GM21381 (cell line): ENCODE data around the gene RPL12.
A peak's percentile ranks its signal among the peaks of the same experiment; 100 is the strongest.

Source experiments
- ATAC-seq: cut with Tn5 transposase; IDR thresholded peaks from one replicate; pipeline ENCODE4 v1.9.1; 2021; ENCODE audit warnings: mild to moderate bottlenecking, moderate library complexity; ENCODE audit not compliant: unreplicated experiment

The RPL12 gene

DNA sequence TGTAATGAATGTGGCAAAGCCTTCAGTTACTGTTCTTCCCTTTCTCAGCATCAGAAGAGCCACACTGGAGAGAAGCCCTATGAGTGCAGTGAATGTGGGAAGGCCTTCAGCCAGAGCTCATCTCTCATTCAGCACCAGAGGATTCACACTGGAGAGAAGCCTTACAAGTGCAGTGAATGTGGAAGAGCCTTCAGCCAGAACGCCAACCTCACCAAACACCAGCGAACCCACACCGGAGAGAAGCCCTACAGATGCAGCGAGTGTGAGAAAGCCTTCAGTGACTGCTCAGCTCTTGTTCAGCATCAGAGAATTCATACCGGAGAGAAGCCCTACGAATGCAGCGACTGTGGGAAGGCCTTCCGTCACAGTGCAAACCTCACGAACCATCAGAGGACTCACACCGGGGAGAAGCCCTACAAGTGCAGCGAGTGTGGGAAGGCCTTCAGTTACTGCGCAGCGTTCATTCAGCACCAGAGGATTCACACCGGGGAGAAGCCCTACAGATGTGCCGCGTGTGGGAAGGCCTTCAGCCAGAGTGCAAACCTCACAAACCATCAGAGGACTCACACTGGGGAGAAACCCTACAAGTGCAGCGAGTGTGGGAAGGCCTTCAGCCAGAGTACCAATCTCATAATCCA, 6.8 kb downstream of the RPL12 start:
- no peak for ATAC-seq

- no peak for ATAC-seq
Observed at GRCh38 chr9:127438394-127438793, 12.8 kb downstream of the RPL12 start.

GRCh38 chr9:127437497-127438264, 13.5 kb downstream of the RPL12 start:
- ATAC-seq: no peak

GRCh38 chr9:127430415-127430814, 20.8 kb downstream of the RPL12 start:
- ATAC-seq: no peak

GRCh38 chr9:127428348-127428747, 22.9 kb downstream of the RPL12 start:
- ATAC-seq: no peak

GRCh38 chr9:127426756-127427155, 24.4 kb downstream of the RPL12 start:
- ATAC-seq: no peak

DNA sequence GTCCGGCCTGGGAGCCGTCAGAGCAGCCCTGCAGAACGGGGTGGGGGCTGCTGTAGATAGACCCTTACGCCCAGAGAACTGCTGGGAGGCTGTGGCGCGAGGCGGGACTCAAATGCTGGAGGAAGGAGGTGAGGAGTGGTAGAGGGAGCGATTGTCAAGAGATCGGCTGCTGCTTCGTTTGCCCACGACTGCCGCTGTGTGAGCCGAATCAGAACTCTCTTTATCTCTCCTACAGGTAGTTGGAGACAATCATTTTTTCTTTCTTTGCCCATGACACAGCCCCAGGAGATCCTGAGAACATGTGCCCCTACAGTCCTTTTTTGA, 26.6 kb downstream of the RPL12 start:
- ATAC-seq: no peak

GRCh38 chr9:127423934-127424675, 27.1 kb downstream of the RPL12 start, which contains the start of gene ZNF79:
Gene ZNF79 (plus strand): TSS chr9:127424382. CDS start chr9:127424788, 406 bp downstream.
- peak; percentile 86 for ATAC-seq

GRCh38 chr9:127423476-127423933, 27.7 kb downstream of the RPL12 start:
- no peak for ATAC-seq

DNA sequence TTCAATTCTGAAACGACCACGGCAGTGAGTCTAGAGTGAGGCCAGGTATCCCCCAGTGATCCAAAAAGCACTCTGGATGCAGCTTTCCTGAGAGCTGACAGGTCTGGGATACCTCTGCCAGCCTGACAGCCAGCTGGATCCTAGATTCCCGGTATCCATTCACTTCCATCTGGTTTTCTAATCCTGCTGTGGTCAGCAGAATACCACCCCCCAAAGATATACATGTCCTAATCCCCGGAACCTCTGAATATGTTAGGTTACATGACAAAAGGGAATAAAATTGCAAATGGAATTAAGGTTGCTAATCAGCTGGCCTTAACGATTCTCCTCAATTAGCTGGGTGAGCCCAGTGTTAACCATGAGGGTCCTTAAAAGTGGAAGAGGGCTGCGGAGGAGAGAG, 28.4 kb downstream of the RPL12 start:
- ATAC-seq: no peak

GRCh38 chr9:127422133-127422782, 28.9 kb downstream of the RPL12 start:
- no peak for ATAC-seq

GRCh38 chr9:127421057-127421456, 30.1 kb downstream of the RPL12 start:
- no peak for ATAC-seq

DNA sequence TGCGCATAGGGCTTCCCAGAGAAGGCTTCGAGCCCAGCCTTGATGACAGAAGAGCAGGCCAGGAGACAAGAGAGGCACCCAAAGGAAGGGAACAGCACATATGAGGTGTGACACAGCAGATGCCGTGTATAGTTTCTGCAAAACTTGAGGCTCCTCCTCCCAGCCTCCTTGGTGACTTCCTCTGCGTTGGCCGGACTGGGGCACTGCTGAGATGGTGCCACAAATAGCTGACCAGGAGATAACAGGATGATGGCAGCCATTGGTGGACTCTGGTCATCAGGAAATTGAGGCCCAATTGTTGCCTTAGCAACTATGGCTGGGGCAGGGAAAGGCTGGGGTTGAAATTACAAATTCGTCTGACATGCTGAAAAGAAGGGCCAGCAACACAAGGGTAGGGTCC, 31.9 kb downstream of the RPL12 start:
- ATAC-seq: no peak

- ATAC-seq: no peak
Observed at GRCh38 chr9:127418037-127418471, 33.2 kb downstream of the RPL12 start.

DNA sequence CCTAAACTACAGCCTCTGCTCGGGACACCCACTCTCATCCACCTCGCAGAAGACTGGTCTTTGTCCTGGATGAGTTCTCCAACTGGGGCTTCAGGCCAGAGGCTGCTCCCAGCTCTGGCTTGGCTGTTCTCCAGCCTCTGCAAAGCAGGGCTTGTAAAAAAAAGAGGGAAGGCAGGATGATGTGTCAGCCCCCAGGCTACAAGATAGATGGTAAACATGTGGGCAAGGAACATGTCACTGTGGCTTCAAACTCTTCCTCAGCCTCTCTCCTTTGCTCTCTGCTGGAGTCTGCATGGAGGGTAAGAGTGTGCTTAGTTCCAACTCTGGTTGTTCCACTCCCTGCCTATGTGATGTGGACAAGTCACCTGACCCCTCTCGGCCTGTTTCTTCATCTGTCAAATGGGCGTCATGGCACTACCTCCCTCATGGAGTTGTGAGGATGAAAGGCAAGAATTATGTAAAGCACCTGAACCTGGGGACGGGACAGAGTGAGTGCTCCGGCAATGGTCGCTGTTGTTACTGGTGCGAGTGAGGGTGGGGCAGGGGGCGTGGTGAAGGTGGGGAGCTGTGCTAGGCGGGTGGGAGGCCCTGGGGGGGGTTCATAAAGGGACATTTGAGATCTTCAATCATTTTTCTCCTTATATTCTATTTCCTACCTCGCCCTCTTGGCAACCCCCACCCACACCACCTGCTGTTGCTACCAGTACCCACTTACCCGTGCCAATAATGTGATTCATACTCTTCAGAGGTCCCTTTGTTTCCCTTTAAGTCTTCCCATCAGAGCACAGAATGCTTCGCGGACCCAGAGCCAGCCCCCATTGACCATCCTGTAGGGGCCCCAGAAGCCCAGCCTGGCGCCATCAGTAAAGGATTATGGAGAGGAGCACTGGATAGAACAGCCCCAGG, 33.8 kb downstream of the RPL12 start:
- ATAC-seq: no peak

GRCh38 chr9:127415657-127416056, 35.5 kb downstream of the RPL12 start:
- no peak for ATAC-seq

DNA sequence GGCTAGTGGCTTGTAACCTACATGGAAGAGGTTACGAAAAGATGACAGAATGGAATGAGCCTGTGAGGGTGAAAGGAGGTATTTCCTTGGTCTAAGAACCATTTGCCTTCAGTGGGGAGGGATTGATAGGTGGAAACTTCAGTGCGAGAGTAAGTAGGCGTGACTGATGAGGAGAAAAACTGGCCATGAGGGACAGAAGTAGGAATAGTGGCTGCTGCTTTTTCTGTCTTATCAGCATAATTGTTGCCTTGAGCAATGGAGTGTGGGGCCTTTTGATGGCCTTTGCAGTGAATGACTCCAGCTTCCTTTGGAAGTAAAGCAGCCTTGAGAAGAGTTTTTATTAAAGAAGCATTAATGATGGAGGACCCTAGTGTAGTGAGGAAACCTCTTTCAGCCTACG, 36.1 kb downstream of the RPL12 start:
- no peak for ATAC-seq

- ATAC-seq: no peak
Observed at GRCh38 chr9:127411122-127411521, 40.1 kb downstream of the RPL12 start.

DNA sequence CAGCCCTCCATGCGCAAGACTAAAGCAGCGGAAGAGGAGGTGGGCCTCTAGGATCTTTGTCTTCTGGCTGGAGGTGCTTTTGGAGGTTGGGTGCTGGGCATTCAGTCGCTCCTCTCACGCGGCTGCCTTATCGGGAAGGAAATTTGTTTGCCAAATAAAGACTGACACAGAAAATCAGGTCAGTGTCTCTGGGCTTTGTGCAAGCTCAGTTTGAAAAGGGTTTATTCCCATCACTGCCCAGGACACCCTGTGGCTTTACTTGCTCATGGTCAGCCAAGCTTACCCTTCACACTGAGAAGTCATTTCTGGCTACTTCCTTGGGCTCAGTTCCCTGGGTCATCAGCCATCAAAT, 43.7 kb downstream of the RPL12 start:
- ATAC-seq: no peak

DNA sequence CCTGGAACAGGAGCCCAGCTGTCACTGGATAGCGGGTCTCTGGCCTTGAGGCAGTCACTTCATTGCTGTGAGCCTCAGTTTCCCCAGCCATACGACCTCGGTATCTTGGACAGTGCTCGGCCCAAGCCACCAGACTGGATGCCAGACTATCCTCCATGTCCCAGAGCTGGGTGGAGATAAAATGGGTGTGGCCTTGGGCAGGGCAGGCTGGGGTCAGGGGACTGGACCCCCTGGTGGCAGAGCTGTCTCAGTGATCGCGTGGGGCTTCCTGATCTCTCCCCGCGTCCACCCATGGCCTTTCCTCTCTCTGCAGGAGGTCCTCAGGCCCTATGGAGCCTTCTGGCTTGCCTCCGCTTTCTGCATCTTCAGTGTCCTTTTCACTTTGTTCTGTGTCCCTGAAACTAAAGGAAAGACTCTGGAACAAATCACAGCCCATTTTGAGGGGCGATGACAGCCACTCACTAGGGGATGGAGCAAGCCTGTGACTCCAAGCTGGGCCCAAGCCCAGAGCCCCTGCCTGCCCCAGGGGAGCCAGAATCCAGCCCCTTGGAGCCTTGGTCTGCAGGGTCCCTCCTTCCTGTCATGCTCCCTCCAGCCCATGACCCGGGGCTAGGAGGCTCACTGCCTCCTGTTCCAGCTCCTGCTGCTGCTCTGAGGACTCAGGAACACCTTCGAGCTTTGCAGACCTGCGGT, 44.3 kb downstream of the RPL12 start:
- ATAC-seq: no peak
